ENCODE results near the gene ZNF74.
"Not testable (repeated sequence)": the region's sequence is repeated elsewhere in the genome, so short reads cannot be mapped to it uniquely, and the experiment has no call there.

ZNF74 gene

DNA sequence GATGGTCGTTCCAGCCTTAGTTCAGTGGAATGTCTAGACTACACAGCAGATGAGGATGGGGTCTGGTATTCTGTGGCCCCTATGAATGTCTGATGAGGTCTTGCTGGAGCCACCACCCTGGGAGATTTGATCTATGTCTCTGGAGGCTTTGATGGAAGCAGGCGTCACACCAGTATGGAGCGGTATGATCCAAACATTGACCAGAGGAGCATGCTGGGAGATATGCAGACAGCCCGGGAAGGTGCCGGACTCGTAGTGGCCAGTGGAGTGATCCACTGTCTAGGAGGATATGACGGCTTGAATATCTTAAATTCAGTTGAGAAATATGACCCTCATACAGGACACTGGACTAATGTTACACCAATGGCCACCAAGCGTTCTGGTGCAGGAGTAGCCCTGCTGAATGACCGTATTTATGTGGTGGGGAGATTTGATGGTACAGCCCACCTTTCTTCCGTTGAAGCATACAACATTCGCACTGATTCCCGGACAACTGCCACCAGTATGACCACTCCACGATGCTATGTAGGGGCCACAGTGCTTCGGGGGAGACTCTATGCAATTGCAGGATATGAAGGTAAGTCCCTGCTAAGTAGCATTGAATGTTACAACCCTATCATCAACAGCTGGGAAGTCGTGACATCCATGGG, 57.3 kb downstream of the ZNF74 start:
- not testable (repeated sequence) for DNase-seq

DNA sequence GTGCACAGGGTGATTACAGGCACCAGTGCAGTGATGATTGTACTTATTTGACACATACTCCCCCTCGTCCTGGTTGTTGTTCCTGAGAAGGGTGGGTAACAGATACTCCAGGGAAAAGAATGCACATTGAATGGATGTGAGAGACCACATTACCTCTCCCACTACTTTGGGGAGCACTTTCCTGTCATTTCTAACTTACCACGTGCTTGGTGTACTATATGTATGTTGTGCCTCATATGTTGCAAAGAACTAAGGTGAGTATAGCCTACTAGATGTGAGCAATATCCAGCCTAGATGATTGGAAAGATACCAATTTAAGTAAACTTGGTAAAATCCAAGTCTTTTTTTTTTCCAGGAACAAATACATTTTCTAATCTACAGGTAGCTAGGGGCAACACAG, 58.0 kb downstream of the ZNF74 start:
- no peak for DNase-seq

- DNase-seq: no peak
Measured at GRCh38 chr22:20453222-20453621, 59.3 kb downstream of the ZNF74 start.

DNA sequence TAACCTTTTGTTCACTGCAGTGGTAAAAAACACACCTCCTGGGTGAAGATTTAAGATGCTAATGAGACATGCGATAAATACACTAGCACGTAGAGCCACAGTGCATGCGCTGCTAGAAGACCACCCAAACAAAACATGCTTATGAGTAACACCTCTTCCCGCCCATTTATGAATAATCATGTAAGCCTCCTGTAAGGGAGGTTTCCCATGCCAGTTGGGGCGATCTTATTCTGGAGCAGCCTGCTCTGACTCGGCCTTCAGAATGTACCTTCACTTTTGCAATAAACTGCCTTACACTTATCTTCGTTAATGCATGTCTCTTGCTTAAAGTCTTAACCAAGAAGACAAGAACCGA, 61.7 kb downstream of the ZNF74 start:
- no peak for DNase-seq

- DNase-seq: no peak
Measured at GRCh38 chr22:20456064-20456721, 62.2 kb downstream of the ZNF74 start.

DNA sequence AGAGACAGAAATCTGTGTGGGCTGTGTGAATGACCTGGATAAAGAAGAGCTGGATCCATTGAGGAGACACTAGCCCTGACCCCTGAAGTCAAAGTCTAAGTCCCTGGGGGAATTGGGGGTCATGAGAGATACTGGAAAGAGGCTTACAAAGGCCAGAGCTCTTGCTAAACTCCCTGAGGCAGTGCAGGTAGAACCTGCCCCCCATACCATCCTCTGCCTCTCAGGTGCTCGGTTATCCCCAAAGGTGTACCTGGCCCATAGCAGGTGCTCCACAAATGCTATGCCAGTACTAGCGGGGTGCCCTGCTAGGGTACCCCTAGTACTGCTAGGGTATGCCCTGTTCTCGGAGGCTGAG, 62.7 kb downstream of the ZNF74 start:
- no peak for DNase-seq

DNA sequence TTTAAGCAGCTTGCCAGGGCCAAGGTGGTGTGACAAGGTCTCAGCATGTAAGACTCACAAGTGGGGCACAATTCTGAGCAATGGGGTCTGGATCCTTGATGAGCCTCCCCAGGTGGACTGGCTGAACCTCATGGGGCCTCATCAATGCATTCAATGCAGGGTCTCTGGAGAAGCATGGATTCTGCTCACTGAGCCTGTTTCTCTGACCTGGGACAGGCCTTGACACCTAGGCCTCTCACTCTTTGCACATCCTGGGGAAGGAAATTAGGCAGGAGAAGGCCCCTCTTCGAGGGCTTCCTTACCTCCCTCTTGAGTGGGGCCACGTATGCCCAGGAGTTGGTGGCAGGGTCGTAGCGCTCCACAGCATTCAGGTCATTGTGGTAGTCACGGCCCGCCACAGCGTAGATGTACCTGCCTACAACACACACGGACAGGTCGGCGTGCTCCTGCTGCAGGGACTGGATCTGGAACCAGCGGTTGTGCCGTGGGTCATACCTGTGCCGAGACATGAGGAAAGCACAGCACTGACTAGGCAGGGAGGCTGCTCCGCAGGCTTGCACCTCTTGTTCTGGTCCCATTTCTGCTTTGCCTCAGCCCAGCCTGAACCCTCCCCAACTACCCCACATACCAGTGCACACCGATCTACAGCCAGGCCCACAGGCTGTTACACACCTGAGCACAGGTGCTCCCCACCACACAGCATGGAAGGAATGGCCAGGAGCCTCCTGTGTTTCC, 63.7 kb downstream of the ZNF74 start:
- DNase-seq: no peak

Data from cerebellar nuclear complex (tissue), 1 donor.